ENCODE measurements around the gene CLIC4. TPM values are rescaled to one million over a fixed set of nuclear protein-coding genes. Genes with fewer than 3 reads are reported as not detected.
A peak's percentile ranks its signal among the peaks of the same experiment; 100 is the strongest.

Gene CLIC4
- total and polyA plus RNA-seq, 9 of the 15 experiments (the other 6 are each of a cell fraction or from before 2014, with no cell fraction given) = 16.0 to 67.5 (median 38.4) TPM

DNA sequence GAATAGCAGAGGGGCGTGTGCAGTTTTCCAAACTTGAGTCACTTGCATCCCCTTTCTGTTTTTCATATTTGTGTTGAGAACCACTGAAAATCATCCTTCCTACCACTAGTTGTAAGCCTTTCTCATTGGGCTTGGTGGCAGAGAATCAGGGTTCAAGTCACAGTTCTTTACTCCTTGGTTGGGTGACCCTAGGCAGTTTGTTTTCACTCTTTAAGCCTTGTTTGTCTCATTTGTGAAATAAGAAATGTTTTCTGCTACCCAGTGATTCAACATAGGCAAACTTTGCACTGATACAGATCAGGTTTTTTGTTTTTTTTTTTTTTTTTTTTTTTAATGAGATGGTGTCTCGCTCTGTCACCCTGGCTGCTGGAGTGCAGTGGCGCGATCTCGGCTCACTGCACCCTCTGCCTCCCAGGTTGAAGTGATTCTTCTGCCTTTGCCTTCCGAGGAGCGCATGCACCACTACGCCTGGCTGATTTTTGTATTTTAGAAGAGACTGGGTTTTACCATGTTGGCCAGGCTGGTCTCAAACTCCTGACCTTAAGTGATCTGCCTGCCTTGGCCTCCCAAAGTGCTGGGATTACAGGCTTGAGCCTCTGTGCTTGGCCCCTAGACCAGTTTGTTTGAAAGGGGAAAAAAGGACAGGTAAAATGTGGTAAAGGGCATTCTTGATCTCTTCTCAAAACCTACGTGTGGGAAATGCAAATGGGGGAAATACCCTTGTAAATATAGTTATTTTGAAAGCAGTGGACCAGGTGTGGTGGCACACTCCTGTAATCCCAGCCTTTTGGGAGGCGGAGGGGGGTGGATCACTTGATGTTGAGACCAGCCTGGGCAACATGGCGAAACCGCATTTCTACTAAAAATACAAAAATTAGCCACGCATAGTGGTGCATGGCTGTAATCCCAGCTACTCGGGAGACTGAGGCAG lies 3.2 kb downstream of the CLIC4 start (continued):
- TF ChIP-seq PRDM10 (IDR thresholded peaks at IDR 0.05; ENCODE audit: partially characterized antibody) (peak; percentile 45), FOXA1 (IDR thresholded peaks at IDR 0.05; ENCODE audit: borderline replicate concordance) (no peak), FOXK2 (conservative IDR thresholded peaks at IDR 0.05 in 1 of 2, IDR thresholded peaks at IDR 0.05 in 1 of 2; ENCODE audit: low read depth in 2 of 2) (no peak), CAMTA2 (CRISPR knock-in tag; conservative IDR thresholded peaks at IDR 0.05) (no peak), RNF2 (IDR thresholded peaks at IDR 0.05) (no peak), C11orf30 (IDR thresholded peaks at IDR 0.05; ENCODE audit: low read depth) (no peak), ZNF384 (IDR thresholded peaks at IDR 0.05; ENCODE audit: low read depth, low read length) (peak; percentile 84), ZBTB33 (CRISPR knock-in tag; IDR thresholded peaks at IDR 0.05) (no peak), CBX2 (IDR thresholded peaks at IDR 0.05; ENCODE audit: insufficient read depth, low read length, poor library complexity, severe bottlenecking) (no peak), SMAD4 (CRISPR knock-in tag; conservative IDR thresholded peaks at IDR 0.05) (no peak), ZNF699 (CRISPR knock-in tag; IDR thresholded peaks at IDR 0.05; ENCODE audit: insufficient replicate concordance) (no peak), DMBX1 (CRISPR knock-in tag; IDR thresholded peaks at IDR 0.05; ENCODE audit: borderline replicate concordance) (no peak), SPI1 (IDR thresholded peaks at IDR 0.05; ENCODE audit: borderline replicate concordance, low read depth, low read length) (no peak), GTF2A2 (tag; IDR thresholded peaks at IDR 0.05) (no peak), PML (IDR thresholded peaks at IDR 0.05; ENCODE audit: low read length) (no peak), CTBP1 (IDR thresholded peaks at IDR 0.05; ENCODE audit: borderline replicate concordance) (no peak), RBFOX2 (IDR thresholded peaks at IDR 0.05; ENCODE audit: low read depth, low read length) (peak; percentile 46), TARDBP (IDR thresholded peaks at IDR 0.05) (no peak), MITF (IDR thresholded peaks at IDR 0.05) (no peak), MYNN (IDR thresholded peaks at IDR 0.05) (no peak), MYNN (CRISPR knock-in tag; IDR thresholded peaks at IDR 0.05) (no peak), DDX20 (tag; IDR thresholded peaks at IDR 0.05; ENCODE audit: low read depth) (no peak), DACH1 (IDR thresholded peaks at IDR 0.05; ENCODE audit: partially characterized antibody) (no peak), LARP7 (IDR thresholded peaks at IDR 0.05) (no peak)

All from K562 (cell line).